Prostate gland (tissue), 2 donors: ENCODE results near the gene GLIS1.

ENCODE experiments used
- POLR2A ChIP-seq: fragments of 450-650 bp; IDR thresholded peaks from one replicate; pipeline ENCODE4 v1.6.1; 2016; ENCODE audit warnings: antibody characterized with exemption, mild to moderate bottlenecking
- TF ChIP-seq, protein P1 (sequence below), 4 experiments: fragments of 200-600 bp in 2 of 4; fragments of 450-650 bp in 2 of 4; sonication (generic) in 2 of 4; IDR thresholded peaks; 1 replicate in 3 of 4; 2 replicates in 1 of 4; pipeline ENCODE4 v1.5.1; 2016 to 2019; ENCODE audit warnings: antibody characterized with exemption in 4 of 4, mild to moderate bottlenecking in 2 of 4, moderate library complexity in 2 of 4

DNA sequence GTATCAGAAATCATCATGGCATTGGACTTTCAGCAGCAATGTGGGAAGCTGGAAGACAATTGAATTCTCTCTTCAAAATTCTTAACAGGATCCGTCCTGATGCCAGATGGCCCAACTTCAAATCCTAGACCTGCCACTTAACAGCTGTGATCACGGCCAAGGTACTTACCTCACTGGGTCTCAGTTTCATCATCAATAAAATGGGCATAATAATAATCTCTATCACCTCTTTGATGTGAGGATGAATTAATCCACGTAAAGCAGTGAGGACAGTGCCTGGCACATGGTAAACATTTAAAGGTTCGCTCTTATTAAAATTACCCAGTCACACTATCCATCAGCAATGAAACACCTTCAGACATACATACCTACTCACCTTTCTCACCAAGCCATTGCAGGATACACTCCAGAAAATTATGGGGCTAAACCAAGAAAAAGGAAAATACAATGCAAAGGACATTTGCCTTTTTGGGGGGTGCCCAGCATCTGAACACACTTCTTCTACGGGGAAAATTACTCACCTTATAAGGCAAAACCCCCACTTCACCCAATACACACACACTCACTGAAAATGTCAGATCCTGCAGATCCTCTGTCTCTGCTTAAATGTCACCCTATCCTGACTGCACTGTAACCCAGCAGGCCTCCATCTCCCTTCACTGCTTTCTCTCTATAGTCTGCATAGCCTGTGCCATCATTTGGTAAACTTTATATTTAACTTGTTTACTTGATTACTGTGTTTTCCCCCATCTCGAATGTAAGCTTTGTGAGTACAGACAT, 21.7 kb downstream of the GLIS1 start:
- TF ChIP-seq, protein P1, sequence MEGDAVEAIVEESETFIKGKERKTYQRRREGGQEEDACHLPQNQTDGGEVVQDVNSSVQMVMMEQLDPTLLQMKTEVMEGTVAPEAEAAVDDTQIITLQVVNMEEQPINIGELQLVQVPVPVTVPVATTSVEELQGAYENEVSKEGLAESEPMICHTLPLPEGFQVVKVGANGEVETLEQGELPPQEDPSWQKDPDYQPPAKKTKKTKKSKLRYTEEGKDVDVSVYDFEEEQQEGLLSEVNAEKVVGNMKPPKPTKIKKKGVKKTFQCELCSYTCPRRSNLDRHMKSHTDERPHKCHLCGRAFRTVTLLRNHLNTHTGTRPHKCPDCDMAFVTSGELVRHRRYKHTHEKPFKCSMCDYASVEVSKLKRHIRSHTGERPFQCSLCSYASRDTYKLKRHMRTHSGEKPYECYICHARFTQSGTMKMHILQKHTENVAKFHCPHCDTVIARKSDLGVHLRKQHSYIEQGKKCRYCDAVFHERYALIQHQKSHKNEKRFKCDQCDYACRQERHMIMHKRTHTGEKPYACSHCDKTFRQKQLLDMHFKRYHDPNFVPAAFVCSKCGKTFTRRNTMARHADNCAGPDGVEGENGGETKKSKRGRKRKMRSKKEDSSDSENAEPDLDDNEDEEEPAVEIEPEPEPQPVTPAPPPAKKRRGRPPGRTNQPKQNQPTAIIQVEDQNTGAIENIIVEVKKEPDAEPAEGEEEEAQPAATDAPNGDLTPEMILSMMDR (IDR thresholded peaks at IDR 0.05): no peak
- TF ChIP-seq POLR2A: no peak
